ENCODE measurements around the gene TRIM47.

The TRIM47 gene

GRCh38 chr17:75896415-75897159 lies 18.2 kb upstream of the TRIM47 start, which contains the start of gene TRIM65:
TRIM65 (minus strand) TSS chr17:75896951; CDS start chr17:75896937, 14 bp downstream.
- peak; percentile 25 for DNase-seq (ENCODE audit: low read depth)
- peak within 1 kb of the TSS; percentile 88 for H3K4me3 ChIP-seq (ENCODE audit: low read depth, low read length)
- peak; percentile 37 for TF ChIP-seq CTCF (IDR thresholded peaks at IDR 0.05; ENCODE audit: low read depth, low read length, missing control alignments)

GRCh38 chr17:75895370-75896155 lies 17.2 kb upstream of the TRIM47 start:
- H3K4me3 ChIP-seq (ENCODE audit: low read depth, low read length) = peak overlapping the region; percentile 88
- TF ChIP-seq CTCF (IDR thresholded peaks at IDR 0.05; ENCODE audit: low read depth, low read length, missing control alignments) = peak; percentile 47
- DNase-seq (ENCODE audit: low read depth) = no peak

- no peak overlapping the region for H3K4me3 ChIP-seq (ENCODE audit: low read depth, low read length)
- TF ChIP-seq CTCF (IDR thresholded peaks at IDR 0.05; ENCODE audit: low read depth, low read length, missing control alignments) = no peak
- no peak for DNase-seq (ENCODE audit: low read depth)
These were observed 15.8 kb upstream of the TRIM47 start for GRCh38 chr17:75894049-75894733.

GRCh38 chr17:75893305-75894048 lies 15.1 kb upstream of the TRIM47 start:
- TF ChIP-seq CTCF (IDR thresholded peaks at IDR 0.05; ENCODE audit: low read depth, low read length, missing control alignments) = no peak
- no peak for DNase-seq (ENCODE audit: low read depth)
- H3K4me3 ChIP-seq (ENCODE audit: low read depth, low read length) = no peak overlapping the region

GRCh38 chr17:75892556-75893224 lies 14.3 kb upstream of the TRIM47 start:
- no peak overlapping the region for H3K4me3 ChIP-seq (ENCODE audit: low read depth, low read length)
- no peak for TF ChIP-seq CTCF (IDR thresholded peaks at IDR 0.05; ENCODE audit: low read depth, low read length, missing control alignments)
- DNase-seq (ENCODE audit: low read depth) = no peak
